ENCODE results near the gene MARCHF5.
"Not testable (repeated sequence)": the region's sequence is repeated elsewhere in the genome, so short reads cannot be mapped to it uniquely, and the experiment has no call there.

MARCHF5 gene

DNA sequence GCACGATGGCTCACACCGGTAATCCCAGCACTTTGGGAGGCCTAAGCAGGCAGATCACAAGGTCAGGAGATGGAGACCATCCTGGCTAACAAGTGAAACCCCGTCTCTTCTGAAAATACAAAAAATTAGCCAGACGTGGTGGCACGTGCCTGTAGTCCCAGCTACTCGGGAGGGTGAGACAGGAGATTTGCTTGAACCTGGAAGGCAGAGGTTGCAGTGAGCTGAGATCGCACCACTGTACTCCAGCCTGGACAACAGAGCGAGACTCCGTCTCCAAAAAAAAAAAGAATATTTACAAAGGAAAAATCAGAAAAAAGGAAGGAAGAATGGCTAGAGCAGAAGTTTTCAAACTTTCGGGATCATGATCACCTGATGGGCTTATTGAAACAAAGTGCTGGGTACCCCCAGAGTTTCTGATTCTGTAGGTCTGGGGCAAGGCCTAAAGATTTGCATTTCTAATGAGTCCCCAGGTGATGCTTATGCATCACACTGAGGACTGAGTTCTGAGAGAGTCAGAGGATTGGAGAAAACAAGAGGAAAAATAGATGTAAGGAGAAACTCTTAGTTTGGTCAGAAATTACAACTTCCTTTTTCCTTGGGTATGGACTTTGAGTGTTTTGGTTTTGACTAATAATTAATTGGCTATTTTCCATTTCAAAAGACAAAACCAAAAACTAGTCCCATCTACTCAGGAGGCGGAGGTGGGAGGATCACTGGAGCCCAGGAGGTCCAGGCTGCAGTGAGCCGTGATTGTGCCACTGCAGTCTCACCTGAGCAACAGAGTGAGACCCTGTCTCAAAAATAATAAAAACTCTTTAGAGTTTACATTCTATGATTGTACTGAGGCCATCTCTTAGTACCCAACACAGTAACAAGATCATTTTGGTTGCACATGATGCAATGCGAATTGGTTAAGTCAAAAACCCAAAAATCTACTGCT lies 14.4 kb downstream of the MARCHF5 start:
- no peak for DNase-seq

DNA sequence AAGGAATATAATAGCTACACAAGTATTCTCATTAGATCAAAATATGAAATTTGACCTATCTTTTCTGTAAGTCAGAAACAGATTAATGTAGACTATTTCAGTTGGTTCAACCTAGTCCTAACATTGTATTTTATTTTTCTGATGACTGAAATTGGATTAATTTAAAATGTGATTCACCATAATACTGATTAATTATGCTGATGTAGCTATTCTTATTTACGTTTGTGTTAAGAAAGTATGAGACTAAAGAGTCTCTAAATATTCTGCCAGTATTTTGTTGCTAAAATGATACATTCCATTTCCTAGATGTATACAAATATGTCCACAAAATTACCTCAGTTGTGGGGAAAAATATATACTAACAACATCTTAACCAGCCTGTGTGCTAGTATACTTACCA lies 18.3 kb downstream of the MARCHF5 start:
- DNase-seq = no peak

DNA sequence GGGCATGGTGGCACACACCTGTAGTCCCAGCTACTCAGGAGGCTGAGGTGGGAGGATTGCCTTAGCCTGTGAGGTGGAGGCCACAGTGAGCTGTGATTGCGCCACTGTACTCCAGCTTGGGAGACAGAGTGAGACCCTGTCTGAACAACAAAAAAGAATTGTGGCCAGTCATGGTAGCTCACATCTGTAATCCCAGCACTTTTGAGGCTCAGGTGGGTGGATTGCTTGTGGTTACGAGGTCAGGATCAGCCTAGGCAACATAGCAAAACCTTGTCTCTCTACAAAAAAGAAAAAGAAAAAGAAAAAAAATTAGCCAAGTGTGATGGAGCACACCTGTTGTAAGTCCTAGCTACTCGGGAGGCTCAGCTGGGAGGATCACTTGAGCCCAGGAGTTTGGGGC lies 22.8 kb downstream of the MARCHF5 start:
- no peak for DNase-seq

DNA sequence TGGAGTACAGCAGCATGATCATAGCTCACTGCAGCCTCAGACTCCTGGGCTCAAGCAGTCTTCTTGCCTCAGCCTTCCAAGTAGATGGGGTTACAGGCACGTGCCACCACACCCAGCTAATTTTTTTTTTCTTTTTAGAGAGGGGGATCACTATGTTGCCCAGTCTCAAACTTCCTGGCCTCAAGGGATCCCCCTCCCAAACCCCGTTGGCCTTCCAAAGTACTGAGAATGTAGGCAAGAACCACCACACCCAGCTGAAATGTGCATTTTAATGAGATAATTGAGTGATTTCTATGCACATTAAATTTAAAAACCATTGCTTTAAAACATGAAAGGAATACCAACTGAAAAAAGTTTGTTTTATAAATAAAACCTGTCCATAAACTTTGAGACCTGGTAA lies 25.6 kb downstream of the MARCHF5 start:
- no peak for DNase-seq

DNA sequence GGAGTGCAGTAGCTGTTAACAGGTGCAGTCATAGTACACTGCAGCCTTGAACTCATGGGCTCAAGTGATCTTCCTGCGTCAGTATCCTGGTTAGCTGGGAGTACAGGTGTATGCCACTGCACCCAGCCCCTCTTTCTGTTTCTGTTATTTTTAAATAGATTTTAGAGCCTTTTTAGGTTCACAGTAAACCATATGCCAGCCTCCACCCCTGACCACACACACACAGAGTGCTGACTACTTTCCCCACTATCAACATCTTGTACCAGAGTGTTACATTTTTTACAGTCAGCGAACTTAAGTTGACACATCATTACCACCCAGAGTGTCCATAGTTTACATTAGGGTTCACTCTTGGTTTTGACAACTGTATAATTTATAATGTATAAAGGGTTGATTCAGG lies 32.1 kb downstream of the MARCHF5 start:
- no peak for DNase-seq

DNA sequence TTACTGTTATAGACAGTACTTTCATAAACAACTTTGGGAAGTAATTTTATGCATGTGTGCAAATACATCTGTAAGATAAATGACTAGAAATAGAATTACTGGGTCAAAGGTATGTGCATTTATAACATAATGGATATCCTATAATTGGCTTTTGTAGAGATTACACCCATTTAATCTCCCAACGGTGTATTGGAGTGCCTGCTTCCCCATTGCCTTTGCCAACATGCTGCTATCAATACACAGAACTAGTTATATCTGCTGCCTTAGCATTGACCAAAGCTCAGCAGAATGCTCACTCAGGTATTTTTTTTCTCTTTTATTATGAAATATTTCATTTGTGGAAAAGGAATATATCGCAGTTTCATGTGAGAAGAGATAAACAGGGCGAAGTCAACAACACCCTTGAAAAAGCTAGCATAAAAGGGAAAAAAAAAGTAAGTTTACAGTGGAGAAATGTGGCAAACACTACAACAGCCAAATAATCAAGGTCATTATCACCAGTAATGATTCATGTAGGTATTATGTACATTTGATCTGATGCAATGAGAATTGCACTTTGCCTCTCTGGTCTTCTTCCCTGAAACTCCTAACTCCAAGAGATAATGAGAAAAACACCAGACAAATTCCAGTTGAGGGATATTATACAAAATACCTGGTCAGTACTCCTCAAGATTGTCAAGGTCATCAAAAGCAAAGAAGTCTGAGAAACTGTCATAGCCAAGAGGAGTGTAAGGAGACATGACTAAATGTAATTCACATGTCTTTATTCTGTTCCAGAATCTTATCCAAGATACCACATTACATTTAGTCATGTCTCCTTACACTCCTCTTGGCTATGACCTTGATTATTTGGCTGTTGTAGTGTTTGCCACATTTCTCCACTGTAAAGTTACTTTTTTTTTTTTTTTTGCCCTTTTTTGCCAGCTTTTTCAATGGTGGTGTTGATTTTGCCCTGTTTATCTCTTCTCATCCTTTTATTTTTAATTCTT lies 36.8 kb downstream of the MARCHF5 start:
- DNase-seq = no peak

DNA sequence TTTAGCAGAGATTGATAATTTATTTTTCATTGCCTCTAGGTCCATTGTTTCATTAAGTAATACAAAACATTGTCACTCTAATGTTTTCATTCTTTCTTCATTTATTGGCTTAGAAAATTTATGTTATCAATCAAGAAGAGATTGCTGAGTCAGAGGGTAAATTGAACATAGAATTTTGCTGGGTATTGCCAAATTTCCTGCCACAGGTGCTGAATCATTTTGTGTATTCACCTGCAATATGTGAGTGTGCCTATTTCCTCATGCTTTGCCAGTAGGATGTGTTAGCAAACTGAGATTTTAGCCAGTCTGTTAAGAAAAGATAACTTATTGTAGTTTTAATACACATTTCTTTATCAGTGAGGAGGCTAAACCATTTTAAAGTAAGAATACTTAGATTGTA lies 38.0 kb downstream of the MARCHF5 start:
- no peak for DNase-seq

DNA sequence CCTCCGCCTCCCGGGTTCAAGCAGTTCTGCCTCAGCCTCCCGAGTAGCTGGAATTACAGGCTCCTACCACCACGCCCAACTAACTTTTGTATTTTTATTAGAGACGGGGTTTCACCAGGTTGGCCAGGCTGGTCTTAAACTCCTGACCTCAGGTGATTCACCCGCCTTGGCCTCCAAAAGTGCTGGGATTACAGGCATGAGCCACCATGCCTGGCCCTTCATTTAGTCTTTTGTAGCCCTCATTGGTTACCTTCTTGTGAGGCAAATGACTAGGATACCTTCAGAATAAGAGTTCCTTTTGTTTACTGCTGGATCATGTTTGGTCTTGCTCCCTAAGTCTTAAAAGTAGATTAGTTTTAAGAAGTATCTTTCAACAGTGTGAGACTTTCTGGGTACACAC lies 39.0 kb downstream of the MARCHF5 start:
- not testable (repeated sequence) for DNase-seq

DNA sequence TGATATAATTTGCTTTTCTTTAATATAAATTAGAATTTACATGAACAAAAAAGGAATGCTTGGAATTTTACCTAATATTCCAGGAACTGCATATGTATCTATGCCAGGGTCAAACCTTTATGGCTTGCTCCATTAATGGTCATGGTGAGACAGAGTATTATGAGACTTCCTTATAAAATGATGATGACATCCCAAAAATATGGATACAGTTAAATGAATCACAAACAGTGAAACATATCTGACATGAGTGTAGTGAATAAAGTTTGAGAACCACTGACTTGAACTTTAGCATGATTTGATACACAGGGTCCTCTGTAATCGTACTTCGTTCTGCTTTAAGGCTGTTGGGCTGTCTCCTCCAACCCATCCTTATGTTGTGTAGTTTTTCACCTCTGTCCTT lies 51.8 kb downstream of the MARCHF5 start:
- no peak for DNase-seq

DNA sequence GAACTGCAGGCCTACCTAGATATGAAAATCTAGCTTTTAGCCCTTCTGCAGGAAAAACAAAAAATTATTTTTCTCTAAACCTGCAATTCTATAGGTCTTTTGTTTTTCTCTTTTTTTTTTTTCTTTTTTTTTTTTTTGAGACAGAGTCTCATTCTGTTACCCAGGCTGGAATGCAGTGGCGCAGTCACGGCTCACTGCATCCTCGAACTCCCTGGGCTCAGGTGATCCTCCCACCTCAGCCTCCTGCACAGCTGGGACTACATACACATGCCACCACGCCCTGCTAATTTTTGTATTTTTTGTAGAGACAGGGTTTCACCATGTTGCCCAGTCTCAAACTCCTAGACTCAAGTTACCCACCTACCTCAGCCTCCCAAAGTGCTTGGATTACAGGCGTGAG lies 54.6 kb downstream of the MARCHF5 start:
- DNase-seq = not testable (repeated sequence)

DNA sequence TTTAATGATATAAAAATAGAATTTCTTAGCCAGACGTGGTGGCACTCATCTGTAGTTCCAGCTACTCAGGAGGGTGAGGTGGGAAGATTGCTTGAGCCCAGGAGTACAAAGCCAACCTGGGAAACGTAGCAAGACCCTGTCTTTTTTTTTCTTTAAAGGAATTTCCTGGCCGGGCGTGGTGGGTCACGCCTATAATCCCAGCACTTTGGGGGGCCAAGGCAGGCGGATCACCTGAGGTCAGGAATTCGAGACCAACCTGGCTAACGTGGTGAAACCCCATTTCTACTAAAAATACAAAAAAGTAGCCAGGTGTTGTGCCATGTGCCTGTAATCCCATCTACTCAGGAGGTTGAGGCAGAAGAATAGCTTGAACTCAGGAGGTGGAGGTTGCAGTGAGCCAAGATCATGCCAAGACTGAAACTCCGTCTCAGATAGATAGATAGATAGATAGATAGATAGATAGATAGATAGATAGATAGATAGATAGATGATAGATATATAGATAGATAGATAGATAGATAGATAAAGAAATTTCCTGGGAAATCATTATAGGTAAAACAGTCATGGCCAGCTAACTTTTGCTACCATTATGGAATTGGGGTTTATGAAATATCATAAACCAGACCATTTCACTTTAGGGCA lies 56.2 kb downstream of the MARCHF5 start:
- not testable (repeated sequence) for DNase-seq

DNA sequence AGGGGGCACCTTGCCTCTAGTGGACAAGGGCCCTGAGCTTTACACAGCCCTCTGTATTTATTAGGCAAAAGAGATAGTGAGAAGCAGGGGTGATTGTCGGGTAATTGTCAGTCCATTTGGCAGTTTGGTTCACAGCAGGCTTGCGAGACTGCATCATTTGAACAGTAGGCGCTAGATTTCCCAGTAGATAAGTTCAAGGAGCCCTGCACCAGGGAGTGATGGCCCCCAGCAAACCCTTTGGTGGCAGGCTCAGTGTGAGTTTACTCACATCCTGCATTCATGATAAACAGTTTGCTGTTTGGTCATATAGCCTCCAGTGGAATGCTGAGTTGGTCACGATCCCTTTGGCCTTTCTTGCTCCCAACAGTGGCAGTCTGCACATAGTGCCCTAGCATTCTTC lies 59.4 kb downstream of the MARCHF5 start:
- no peak for DNase-seq

DNA sequence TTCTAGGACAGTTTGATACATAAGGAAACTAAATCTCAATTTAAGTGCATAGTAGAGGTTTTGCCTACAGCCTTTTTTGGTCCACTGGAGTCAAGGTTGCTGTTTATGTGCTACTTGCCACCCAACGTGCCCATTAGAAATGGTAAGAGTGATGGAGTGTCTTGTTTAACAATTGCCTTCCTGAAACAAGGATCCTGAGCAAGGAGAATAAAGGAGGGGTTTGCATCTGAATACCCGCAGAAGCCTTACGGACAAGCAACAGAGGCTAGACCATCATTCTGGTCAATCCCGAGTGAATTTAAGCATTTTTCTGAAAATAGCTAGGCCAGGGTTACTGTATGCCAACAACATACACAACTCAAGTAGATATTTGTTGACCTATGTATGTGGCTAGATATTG lies 63.6 kb downstream of the MARCHF5 start:
- no peak for DNase-seq

DNA sequence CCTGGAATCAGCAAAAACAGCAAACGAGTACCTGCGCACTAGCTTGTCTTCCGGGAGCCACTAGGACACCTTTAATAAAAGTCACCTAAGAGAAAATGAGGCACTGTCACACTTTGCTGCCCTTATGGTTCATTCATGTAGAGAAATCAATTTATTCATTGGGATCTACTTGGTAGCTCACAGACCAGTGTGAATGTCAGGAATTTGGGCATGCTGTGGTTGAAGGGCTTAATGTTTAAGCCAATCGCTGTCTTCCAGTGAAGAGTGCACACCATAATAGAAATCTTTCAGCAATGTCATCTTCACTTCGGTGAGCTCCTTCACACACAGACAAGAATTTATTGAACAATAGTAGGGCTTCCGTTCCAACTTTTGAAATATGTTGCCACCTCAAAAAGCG lies 65.1 kb downstream of the MARCHF5 start:
- no peak for DNase-seq

DNA sequence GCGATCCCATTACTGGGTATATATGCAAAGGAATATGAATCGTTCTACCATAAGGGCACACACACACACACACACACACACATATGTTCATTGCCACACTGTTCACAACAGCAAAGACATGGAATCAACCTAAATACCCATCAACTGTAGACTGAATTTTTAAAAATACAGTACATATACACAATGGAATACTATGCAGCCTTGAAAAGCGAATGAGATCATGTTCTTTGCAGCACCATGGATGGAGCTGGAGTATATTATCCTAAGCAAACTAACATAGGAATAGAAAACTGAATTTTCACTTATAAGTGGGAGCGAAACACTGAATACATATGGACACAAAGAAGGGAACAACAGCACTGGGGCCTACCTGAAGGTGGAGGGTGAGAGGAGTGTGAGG lies 72.5 kb downstream of the MARCHF5 start:
- DNase-seq = no peak

DNA sequence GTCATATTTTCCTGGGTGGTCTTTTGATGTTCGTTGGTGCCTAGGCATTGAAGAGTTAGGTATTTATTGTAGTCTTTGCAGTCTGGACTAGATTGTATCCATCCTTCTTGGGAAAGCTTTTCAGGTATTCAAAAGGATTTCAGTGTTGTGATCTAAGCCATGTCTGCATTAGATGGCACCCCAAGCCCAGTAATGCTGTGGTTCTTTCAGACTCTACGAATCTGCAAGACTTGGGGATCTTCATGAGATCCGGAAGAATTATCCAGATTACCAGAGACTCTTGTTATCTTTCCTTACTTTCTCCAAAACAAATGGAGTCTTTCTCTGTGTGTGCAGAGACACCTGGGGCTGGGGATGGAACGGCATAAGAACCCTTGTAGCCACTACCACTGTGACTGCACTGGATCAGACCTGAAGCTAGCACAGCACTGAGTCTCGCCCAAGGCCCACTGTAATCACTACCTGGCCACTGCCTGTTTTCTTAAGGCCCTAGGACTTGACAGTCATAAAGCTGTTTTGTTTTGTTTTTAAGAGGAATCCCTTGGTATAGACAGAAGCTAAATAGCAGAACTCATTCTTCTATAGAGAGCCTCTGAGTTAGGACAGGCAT lies 75.5 kb downstream of the MARCHF5 start:
- no peak for DNase-seq

DNA sequence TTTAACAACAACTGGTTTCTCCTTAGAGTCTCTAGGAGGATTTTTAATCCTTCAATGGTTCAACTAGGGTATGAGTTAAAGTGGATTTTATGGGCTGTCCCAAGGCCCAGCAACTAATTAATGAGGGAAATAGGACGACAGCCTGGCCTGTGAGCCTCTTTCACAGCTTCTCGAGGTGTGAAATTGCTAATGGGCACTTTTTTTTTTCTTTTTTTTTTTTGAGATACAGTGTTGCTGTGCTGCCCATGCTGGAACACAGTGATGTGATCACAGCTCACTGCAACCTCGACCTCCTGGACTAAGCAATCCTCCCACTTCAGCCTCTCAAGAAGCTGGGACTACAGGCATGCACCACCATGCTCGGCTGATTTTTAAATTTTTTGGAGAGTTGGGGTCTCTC lies 87.0 kb downstream of the MARCHF5 start:
- no peak for DNase-seq

DNA sequence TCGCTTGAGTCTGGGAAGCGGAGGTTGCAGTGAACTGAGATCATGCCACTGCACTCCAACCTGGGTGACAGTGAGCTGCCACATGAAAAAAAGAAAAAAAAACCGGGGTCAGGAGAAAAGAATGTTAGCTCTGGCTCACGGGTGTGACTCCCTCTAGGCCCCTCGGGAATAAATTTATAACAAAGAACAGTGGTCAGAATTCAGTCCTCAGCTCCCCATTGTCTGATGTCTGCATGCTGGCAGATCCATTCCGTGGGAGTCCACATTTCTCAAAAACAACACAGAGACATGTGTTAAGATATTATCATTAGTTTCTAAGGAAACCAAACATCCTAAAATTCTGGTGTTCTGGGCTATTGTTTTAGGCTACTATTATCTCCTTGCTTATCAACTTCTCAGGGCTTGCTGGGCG lies 90.6 kb downstream of the MARCHF5 start:
- DNase-seq = no peak

DNA sequence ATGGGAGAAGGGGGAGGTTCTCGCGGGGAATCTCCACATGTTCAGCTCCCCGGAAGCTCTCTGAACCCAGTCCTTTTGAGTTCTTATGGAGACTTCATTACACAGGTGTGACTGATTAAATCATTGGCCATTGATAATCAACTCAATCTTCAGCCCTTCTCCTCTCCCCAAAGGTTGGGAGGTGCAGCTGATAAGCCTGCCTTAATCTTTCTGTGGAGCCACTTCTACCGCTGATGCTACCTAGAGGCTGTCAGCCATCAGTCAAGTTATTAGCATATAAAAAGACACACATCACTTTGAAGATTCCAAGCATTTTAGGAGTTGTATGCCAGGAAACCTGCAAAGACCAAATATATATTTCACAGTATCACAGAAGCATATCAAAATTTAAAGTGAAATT lies 91.7 kb downstream of the MARCHF5 start:
- no peak for DNase-seq

DNA sequence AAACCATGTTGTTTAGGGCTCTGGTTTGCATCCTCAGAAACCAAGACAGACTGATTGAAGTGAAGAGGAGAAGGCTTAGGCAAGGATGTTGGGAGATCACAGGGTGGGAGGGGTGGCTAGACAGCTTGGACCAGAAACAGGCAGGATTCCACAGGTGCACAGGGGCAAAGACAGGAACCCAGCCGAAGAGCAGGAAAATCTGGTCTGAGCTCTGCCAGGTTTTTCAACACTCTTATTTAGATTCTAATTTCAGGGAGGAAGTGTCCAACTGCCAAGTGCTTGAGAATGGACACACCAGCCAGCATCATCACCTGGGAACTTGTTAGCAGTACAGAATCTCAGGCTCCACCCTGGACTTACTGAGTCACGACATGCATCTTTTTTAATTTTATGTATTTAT lies 93.8 kb downstream of the MARCHF5 start:
- no peak for DNase-seq

DNA sequence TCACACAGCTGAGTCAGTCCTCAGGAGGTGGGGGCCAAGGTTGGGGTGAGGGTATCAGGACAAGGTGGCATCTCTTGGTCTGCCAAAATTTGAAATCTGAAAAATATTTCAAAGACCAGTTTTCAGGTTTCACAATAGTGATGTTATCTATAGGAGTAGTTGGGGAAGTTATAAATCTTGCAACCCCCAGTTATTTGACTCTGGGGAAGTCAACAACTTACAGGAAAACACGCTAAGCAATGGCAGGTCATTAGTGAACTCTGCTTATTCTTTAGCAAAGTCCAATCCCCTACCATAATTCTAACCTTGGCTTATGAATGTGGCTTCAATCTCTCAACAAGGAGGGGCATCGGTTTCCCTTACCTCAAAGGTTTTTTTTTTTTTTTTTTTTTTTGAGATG lies 94.9 kb downstream of the MARCHF5 start:
- DNase-seq = no peak

DNA sequence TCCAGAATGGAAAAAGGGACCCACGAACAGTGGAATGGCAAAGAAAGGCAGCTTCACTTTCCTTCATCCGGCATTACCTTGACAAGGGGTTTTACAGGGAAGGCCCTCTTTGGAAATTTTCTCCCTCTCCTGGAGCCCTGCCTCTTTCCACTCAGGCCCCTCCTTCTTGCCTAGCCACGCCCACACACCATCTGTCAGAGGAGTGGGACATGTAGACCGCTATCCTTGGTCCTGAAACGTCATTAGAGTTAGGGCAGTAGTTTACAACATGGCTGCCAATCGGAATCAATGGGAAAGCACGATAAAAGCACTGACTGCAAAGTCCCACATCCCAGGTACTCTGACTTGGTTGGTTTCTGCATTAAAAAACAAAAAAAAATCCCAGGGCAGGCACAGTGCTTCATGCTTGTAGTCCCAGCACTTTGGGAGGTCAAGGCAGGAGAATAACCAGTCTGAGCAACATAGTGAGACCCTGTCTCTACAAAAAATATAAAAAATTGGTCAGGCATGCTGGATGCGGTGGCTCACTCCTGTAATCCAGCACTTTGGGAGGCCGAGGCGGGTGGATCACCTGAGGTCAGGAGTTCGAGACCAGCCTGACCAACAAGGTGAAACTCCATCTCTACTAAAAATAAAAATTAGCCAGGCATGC lies 96.4 kb downstream of the MARCHF5 start:
- DNase-seq = no peak
